HCT116 (cell line): ENCODE measurements around the gene WDR48. TPM values are rescaled to one million over a fixed set of nuclear protein-coding genes. Genes with fewer than 3 reads are reported as not detected.

Experiments
- ATAC-seq: fragments of 200-7000 bp; cut with Tn5 transposase; 2 replicates; pipeline ENCODE4 v1.9.1; 2020; ENCODE audit warnings: mild to moderate bottlenecking, moderate library complexity
- BruUV-seq: library from RNA; stranded (reverse); fragments of 400-500 nt; replicated peaks from 2 replicates; lab custom pipeline; 2021; lab: Mats Ljungman, UMichigan
- CTCF ChIA-PET: fragments of 300-600 bp; sonication (Branson Sonifier 250); formaldehyde crosslinking; loops from one replicate; lab custom pipeline; 2021; ENCODE audit warnings: antibody characterized with exemption; lab: Charles Lee
- POLR2A ChIA-PET: fragments of 300-600, 350-600 bp; sonication (Branson Sonifier 250); formaldehyde crosslinking; loops from one replicate; lab custom pipeline; 2021; ENCODE audit warnings: antibody characterized with exemption; lab: Charles Lee
- RAD21 ChIA-PET, 2 experiments: fragments of 300-600 bp; sonication (Branson Sonifier 250); formaldehyde crosslinking; loops; one replicate each; lab custom pipeline; 2023; ENCODE audit warnings: low total read pairs in 2 of 2; ENCODE audit not compliant: uncharacterized antibody in 2 of 2, unreplicated experiment in 2 of 2, low non-redundant PET in 1 of 2; lab: Charles Lee
- DNase-seq: peaks from one replicate; pipeline ENCODE4 v3.0.0-alpha.2; 2010; ENCODE audit warnings: low read depth, low spot score
- H2AFZ ChIP-seq: fragments of 200-600 bp; shearing (Covaris generic), sonication (generic); 2 replicates; pipeline ENCODE4 v1.6.1; 2017; ENCODE audit warnings: low read depth, mixed run types, mixed read lengths, antibody characterized with exemption, low read length; ENCODE audit not compliant: poor library complexity, severe bottlenecking
- H3K27ac ChIP-seq: 2 replicates; pipeline ENCODE4 v1.5.1; 2012; ENCODE audit warnings: low read depth, low read length
- H3K27me3 ChIP-seq: fragments of 200-600 bp; sonication (generic); 2 replicates; pipeline ENCODE4 v1.6.1; 2016; ENCODE audit warnings: mixed run types, low read length, mixed read lengths; ENCODE audit not compliant: insufficient read depth
- H3K36me3 ChIP-seq, 2 experiments: fragments of 200-500 bp in 1 of 2; fragments of 200-600 bp in 1 of 2; sonication (Bioruptor generic) in 1 of 2; sonication (generic) in 1 of 2; 2 replicates each; pipeline versions ENCODE4 v1.5.1 to v1.6.1; 2014 to 2016; ENCODE audit warnings: low read length in 2 of 2, inconsistent platforms in 1 of 2, mixed read lengths in 1 of 2, mixed run types in 1 of 2; ENCODE audit not compliant: insufficient read depth in 2 of 2, control insufficient read depth in 1 of 2
- H3K4me1 ChIP-seq, 2 experiments: fragments of 200-600 bp in 1 of 2; sonication (generic) in 1 of 2; 2 replicates each; pipeline versions ENCODE4 v1.5.1 to v1.6.1; 2012 to 2017; ENCODE audit warnings: low read length in 2 of 2, inconsistent platforms in 1 of 2, mild to moderate bottlenecking in 1 of 2, mixed read lengths in 1 of 2, mixed run types in 1 of 2, moderate library complexity in 1 of 2; ENCODE audit not compliant: insufficient read depth in 2 of 2, control insufficient read depth in 1 of 2
- H3K4me2 ChIP-seq: fragments of 200-600 bp; sonication (generic); 2 replicates; pipeline ENCODE4 v1.6.1; 2017; ENCODE audit warnings: mixed run types, low read length, mixed read lengths
- H3K4me3 ChIP-seq, 2 experiments: fragments of 200-600 bp in 1 of 2; sonication (generic) in 1 of 2; replicated peaks in 1 of 2; 2 replicates each; pipeline ENCODE4 v1.5.1; 2011 to 2016; ENCODE audit warnings: low read length in 2 of 2, control low read depth in 1 of 2, low read depth in 1 of 2, mild to moderate bottlenecking in 1 of 2, mixed read lengths in 1 of 2, mixed run types in 1 of 2
- H3K79me2 ChIP-seq: fragments of 200-600 bp; sonication (generic); 2 replicates; pipeline ENCODE4 v1.6.1; 2017; ENCODE audit warnings: mild to moderate bottlenecking, mixed run types, low read length, moderate library complexity, mixed read lengths; ENCODE audit not compliant: insufficient read depth
- H3K9ac ChIP-seq: fragments of 200-600 bp; sonication (generic); 2 replicates; pipeline ENCODE4 v1.6.1; 2016; ENCODE audit warnings: low read length, mixed read lengths
- H3K9me2 ChIP-seq: fragments of 200-600 bp; sonication (generic), shearing (Covaris generic); 2 replicates; pipeline ENCODE4 v1.6.1; 2017; ENCODE audit warnings: mixed run types, mild to moderate bottlenecking, moderate library complexity; ENCODE audit not compliant: insufficient read depth
- H3K9me3 ChIP-seq, 2 experiments: fragments of 200-500 bp in 1 of 2; fragments of 200-600 bp in 1 of 2; sonication (Bioruptor generic) in 1 of 2; sonication (generic) in 1 of 2; 2 replicates each; pipeline ENCODE4 v1.6.1; 2014 to 2017; ENCODE audit warnings: low read length in 2 of 2, mixed read lengths in 2 of 2, inconsistent platforms in 1 of 2, low read depth in 1 of 2, mild to moderate bottlenecking in 1 of 2, mixed run types in 1 of 2, moderate library complexity in 1 of 2; ENCODE audit not compliant: control insufficient read depth in 1 of 2, insufficient read depth in 1 of 2
- H4K20me1 ChIP-seq: fragments of 200-600 bp; sonication (generic), shearing (Covaris generic); 2 replicates; pipeline ENCODE4 v1.6.1; 2017; ENCODE audit warnings: mixed run types, mild to moderate bottlenecking, moderate library complexity; ENCODE audit not compliant: insufficient read depth
- CBX3 ChIP-seq: IDR thresholded peaks from 2 replicates; pipeline ENCODE4 v1.6.1; 2012; ENCODE audit warnings: low read depth
- RAD21 ChIP-seq: IDR thresholded peaks from 2 replicates; pipeline ENCODE4 v1.6.1; 2012; ENCODE audit warnings: low read depth, mild to moderate bottlenecking
- YY1 ChIP-seq: IDR thresholded peaks from 2 replicates; pipeline ENCODE4 v1.6.1; 2011; ENCODE audit warnings: low read length, low read depth, moderate library complexity, mild to moderate bottlenecking; ENCODE audit not compliant: insufficient replicate concordance; ENCODE audit errors: extremely low read depth
- ZNF274 ChIP-seq: fragments of 200-500 bp; sonication (Bioruptor generic); IDR thresholded peaks from 2 replicates; pipeline ENCODE4 v1.6.1; 2014; ENCODE audit warnings: mild to moderate bottlenecking, low read depth, low read length, inconsistent platforms
- intact Hi-C: fragments of 100-400 bp; cut with micrococcal nuclease; formaldehyde crosslinking; loops from 2 replicates; pipeline ENCODE4 v1.10.0; 2022
- total RNA-seq: library from RNA; stranded (reverse); gene quantifications from one replicate; pipeline ENCODE4 v1.2.1, GENCODE V29; 2021; ENCODE audit not compliant: unreplicated experiment
- TF ChIP-seq, protein P1 (sequence below): IDR thresholded peaks from 2 replicates; pipeline ENCODE4 v1.6.1; 2012
- TF ChIP-seq, protein P2 (sequence below), 3 experiments: fragments of 200-600 bp in 1 of 3; sonication (generic) in 1 of 3; IDR thresholded peaks in 2 of 3; conservative IDR thresholded peaks in 1 of 3; 2 replicates each; pipeline ENCODE4 v1.5.1; 2012 to 2017; ENCODE audit warnings: low read depth in 2 of 3, low read length in 2 of 3, antibody characterized with exemption in 1 of 3, borderline replicate concordance in 1 of 3, control low read depth in 1 of 3, mild to moderate bottlenecking in 1 of 3, mixed read lengths in 1 of 3, mixed run types in 1 of 3, moderate library complexity in 1 of 3; ENCODE audit not compliant: insufficient read depth in 1 of 3

The WDR48 gene
- total RNA-seq, 1 experiment from 2014 or later: 35.6 TPM

DNA sequence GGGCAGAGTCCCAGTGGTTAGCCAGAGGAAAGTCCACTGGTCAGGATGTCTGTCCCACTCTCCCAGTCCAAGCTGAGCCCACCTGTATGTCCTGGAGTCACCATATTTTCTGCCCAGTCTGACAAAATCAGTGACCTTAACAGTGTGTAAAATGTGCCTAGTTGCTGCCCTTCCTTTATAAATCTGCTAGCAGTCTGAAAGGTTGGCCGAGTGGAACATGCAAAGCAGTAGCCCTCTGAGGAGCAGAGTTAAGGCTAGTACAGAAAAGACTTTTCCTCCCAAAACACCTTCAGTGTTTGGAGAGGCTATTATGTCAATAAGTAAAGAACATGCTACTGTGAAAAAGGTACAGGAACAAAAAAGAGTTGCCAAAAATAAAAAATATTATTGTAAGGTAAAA, 71.0 kb downstream of the WDR48 start:
- Histone ChIP-seq H3K4me2 (no peak overlapping the region), H3K36me3 (no peaks in the 10 kb centered on the region), H3K9ac (no peak overlapping the region), H3K79me2 (no peaks in the 10 kb centered on the region), H2AFZ (no peak overlapping the region), H3K9me3 (no peaks in the 10 kb centered on the region), H4K20me1 (no peaks in the 10 kb centered on the region), H3K27me3 (no peaks in the 10 kb centered on the region), H3K9me2 (no peaks in the 10 kb centered on the region), H3K4me1 (peaks cover 24 to 27% of the 10 kb centered on the region in 2 experiments), H3K27ac (no peak overlapping the region), H3K4me3 (no peak overlapping the region)
- ChIA-PET CTCF (interaction anchor here (6.7 kb wide), 1 partner anchor 167 kb away, joined by 184 read pairs; no protein-coding TSS in a partner anchor), RAD21 (no interaction called here), POLR2A (no interaction called here)
- intact Hi-C loops: no loop called here
- no peak for DNase-seq
- ATAC-seq: no peak
- no TSS peak for BruUV-seq
- no peak for TF ChIP-seq ZNF274
- TF ChIP-seq, protein P1, sequence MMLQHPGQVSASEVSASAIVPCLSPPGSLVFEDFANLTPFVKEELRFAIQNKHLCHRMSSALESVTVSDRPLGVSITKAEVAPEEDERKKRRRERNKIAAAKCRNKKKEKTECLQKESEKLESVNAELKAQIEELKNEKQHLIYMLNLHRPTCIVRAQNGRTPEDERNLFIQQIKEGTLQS: no peak
- no peak for TF ChIP-seq CBX3

DNA sequence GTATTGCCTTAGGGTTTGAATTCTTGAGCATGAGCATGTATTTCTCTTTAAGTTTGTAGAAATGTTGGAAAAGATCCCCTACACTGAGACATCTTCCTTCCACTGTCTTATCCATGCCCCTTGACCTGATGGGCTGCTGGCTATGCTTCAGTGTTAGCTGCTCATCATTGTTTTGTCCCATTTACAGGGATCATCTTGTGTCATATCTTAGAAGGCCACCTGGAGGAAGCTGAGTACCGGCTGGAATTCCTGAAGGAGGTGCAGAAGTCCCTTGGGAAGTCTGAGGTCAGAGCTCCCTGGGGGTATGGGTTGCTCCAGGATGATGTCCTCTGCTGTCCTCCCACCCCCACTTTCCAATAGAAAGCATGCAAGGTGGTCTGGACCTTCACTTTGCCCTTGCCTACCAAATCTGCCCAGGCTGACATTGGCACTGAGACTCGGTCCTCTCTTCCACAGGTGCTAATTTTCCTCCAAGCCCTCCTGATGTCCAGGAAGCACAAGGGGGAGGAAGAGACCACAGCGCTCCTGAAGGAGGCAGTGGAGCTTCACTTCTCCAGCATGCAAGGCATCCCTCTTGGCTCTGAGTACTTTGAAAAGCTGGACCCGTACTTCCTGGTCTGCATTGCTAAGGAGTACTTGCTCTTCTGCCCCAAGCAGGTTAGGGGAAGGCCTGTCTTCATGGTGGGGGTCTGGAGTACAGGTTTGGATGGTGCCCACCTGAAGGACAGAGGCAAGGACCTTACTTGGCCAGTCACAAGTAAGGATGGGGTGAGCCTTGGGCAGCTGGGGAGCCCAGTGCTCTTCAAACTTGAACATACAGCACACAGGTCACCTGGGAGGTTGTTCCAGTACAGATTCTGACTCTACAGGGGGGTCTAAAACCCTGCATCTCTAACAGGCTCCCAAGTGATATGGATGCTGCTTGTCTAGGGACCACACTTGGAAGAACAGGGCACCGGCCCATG, 73.3 kb downstream of the WDR48 start:
- ChIA-PET POLR2A (no interaction called here), CTCF (interaction anchor here (0.7 to 6.7 kb wide), 8 partner anchors 9 to 253 kb away, joined by 3 to 184 read pairs (median 4); partner anchors contain the start of genes GORASP1 and TTC21A), RAD21 (interaction anchor here (1.8 to 3.9 kb wide), 3 partner anchors 163 to 165 kb away, joined by 5 to 30 read pairs (median 21); no protein-coding TSS in a partner anchor)
- Histone ChIP-seq H3K4me3 (peak overlapping the region in 1 of 2 experiments; percentile 1; a peak in 1 of 4 replicates), H4K20me1 (no peaks in the 10 kb centered on the region), H3K79me2 (no peaks in the 10 kb centered on the region), H2AFZ (no peak overlapping the region), H3K9me2 (no peaks in the 10 kb centered on the region), H3K27ac (peak overlapping the region; percentile 39), H3K9me3 (no peaks in the 10 kb centered on the region), H3K36me3 (no peaks in the 10 kb centered on the region), H3K4me1 (peaks cover 24 to 27% of the 10 kb centered on the region in 2 experiments), H3K9ac (peak overlapping the region; percentile 31; the same call in 1 of the 2 replicates), H3K4me2 (peak overlapping the region; percentile 75), H3K27me3 (no peaks in the 10 kb centered on the region)
- ATAC-seq (peak; percentile 66), DNase-seq (no peak)
- TF ChIP-seq YY1 (no peak), RAD21 (peak; percentile 63)
- TF ChIP-seq, protein P2, sequence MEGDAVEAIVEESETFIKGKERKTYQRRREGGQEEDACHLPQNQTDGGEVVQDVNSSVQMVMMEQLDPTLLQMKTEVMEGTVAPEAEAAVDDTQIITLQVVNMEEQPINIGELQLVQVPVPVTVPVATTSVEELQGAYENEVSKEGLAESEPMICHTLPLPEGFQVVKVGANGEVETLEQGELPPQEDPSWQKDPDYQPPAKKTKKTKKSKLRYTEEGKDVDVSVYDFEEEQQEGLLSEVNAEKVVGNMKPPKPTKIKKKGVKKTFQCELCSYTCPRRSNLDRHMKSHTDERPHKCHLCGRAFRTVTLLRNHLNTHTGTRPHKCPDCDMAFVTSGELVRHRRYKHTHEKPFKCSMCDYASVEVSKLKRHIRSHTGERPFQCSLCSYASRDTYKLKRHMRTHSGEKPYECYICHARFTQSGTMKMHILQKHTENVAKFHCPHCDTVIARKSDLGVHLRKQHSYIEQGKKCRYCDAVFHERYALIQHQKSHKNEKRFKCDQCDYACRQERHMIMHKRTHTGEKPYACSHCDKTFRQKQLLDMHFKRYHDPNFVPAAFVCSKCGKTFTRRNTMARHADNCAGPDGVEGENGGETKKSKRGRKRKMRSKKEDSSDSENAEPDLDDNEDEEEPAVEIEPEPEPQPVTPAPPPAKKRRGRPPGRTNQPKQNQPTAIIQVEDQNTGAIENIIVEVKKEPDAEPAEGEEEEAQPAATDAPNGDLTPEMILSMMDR (IDR thresholded peaks at IDR 0.05 in 2 of 3, conservative IDR thresholded peaks at IDR 0.05 in 1 of 3; ENCODE audit: borderline replicate concordance in 1 of 3, insufficient read depth in 1 of 3, low read depth in 2 of 3, low read length in 2 of 3): peak; percentile 42 to 49 (median 49); a peak in 5 of 6 replicates
- BruUV-seq: no TSS peak
- intact Hi-C loops: no loop called here
